ENCODE measurements around the gene SIRT3.
A peak's percentile ranks its signal among the peaks of the same experiment; 100 is the strongest.

SIRT3 gene

GRCh38 chr11:201966-202365 lies 34.2 kb downstream of the SIRT3 start:
- TF ChIP-seq CTCF (conservative IDR thresholded peaks at IDR 0.05; ENCODE audit: low read depth, low read length): no peak
- no peak for DNase-seq (ENCODE audit: low read depth)
- H3K4me3 ChIP-seq (ENCODE audit: low read depth, low read length): no peak overlapping the region

- TF ChIP-seq CTCF (conservative IDR thresholded peaks at IDR 0.05; ENCODE audit: low read depth, low read length): no peak
- no peak overlapping the region for H3K4me3 ChIP-seq (ENCODE audit: low read depth, low read length)
- DNase-seq (ENCODE audit: low read depth): no peak
These were observed 35.7 kb downstream of the SIRT3 start for GRCh38 chr11:200224-201003.

GRCh38 chr11:199782-200181 lies 36.4 kb downstream of the SIRT3 start:
- H3K4me3 ChIP-seq (ENCODE audit: low read depth, low read length): no peak overlapping the region
- TF ChIP-seq CTCF (conservative IDR thresholded peaks at IDR 0.05; ENCODE audit: low read depth, low read length): peak; percentile 3
- no peak for DNase-seq (ENCODE audit: low read depth)

- no peak for TF ChIP-seq CTCF (conservative IDR thresholded peaks at IDR 0.05; ENCODE audit: low read depth, low read length)
- DNase-seq (ENCODE audit: low read depth): no peak
- no peak overlapping the region for H3K4me3 ChIP-seq (ENCODE audit: low read depth, low read length)
These were observed 37.0 kb downstream of the SIRT3 start for GRCh38 chr11:199004-199581.

- no peak for DNase-seq (ENCODE audit: low read depth)
- no peak overlapping the region for H3K4me3 ChIP-seq (ENCODE audit: low read depth, low read length)
- no peak for TF ChIP-seq CTCF (conservative IDR thresholded peaks at IDR 0.05; ENCODE audit: low read depth, low read length)
These were observed 37.8 kb downstream of the SIRT3 start for GRCh38 chr11:198236-198806.

- no peak overlapping the region for H3K4me3 ChIP-seq (ENCODE audit: low read depth, low read length)
- DNase-seq (ENCODE audit: low read depth): no peak
- no peak for TF ChIP-seq CTCF (conservative IDR thresholded peaks at IDR 0.05; ENCODE audit: low read depth, low read length)
These were observed 38.4 kb downstream of the SIRT3 start for GRCh38 chr11:197741-198235.
